ENCODE measurements around the gene CORO2B.

DNA sequence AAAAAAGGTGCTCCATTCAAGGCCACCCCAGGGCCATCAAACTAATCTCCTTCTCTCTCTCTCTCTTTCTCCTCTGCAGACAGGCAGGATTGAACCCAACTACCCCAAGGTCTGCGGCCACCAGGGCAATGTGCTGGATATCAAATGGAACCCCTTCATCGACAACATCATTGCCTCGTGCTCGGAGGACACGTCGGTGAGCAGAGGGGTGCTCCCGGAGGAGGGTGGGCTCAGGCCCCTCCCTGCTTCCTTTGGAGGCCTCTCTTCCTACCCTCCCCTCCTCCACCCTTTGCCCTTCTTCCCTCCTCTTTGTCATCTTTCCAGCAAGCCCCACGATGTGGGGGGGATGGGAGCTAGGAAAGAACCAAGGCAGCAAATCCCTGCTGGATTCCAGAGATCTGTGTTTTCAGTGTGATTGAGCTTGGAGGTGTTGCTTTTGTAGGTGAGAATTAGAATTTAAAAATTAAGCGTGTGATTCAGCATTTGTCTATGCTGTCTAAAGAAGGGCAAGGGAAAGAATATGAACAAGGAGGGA lies 116.3 kb downstream of the CORO2B start:
- TF ChIP-seq, protein P1, sequence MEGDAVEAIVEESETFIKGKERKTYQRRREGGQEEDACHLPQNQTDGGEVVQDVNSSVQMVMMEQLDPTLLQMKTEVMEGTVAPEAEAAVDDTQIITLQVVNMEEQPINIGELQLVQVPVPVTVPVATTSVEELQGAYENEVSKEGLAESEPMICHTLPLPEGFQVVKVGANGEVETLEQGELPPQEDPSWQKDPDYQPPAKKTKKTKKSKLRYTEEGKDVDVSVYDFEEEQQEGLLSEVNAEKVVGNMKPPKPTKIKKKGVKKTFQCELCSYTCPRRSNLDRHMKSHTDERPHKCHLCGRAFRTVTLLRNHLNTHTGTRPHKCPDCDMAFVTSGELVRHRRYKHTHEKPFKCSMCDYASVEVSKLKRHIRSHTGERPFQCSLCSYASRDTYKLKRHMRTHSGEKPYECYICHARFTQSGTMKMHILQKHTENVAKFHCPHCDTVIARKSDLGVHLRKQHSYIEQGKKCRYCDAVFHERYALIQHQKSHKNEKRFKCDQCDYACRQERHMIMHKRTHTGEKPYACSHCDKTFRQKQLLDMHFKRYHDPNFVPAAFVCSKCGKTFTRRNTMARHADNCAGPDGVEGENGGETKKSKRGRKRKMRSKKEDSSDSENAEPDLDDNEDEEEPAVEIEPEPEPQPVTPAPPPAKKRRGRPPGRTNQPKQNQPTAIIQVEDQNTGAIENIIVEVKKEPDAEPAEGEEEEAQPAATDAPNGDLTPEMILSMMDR (IDR thresholded peaks at IDR 0.05; ENCODE audit: low read length) = no peak
- TF ChIP-seq EZH2 (optimal IDR thresholded peaks at IDR 0.05; ENCODE audit: low read depth, low read length) = no peak
- TF ChIP-seq EZH2phosphoT487 (IDR thresholded peaks at IDR 0.05; ENCODE audit: low read length) = no peak
